ENCODE data around the gene IFNL4.
A peak's percentile ranks its signal among the peaks of the same experiment; 100 is the strongest.
"Not testable (repeated sequence)": the region's sequence is repeated elsewhere in the genome, so short reads cannot be mapped to it uniquely, and the experiment has no call there.

Gene IFNL4

DNA sequence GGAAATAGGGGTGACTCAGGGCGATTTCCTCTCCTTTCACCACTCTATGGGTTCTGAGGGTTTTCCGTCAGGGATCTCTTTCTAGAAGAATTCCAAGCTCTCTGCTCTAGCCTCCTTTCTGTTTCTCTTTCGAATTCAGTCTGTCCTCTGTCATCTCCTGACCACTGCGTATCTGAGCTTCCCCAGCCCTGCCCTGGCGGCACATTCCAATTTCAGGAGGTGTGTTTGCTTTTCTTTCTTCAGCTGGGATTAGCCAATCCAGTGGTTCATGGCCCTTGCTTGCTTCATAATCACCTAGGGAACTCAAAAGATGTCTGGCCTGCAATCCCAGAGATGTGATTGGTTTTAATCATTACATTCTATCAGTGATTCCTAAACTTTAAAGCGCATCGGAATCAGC is 28.9 kb upstream of the IFNL4 start:
- Histone ChIP-seq H3K4me3 (no peak overlapping the region), H3K27ac (no peak overlapping the region)
- no peak for DNase-seq (ENCODE audit: low spot score)
- TF ChIP-seq, protein P1, sequence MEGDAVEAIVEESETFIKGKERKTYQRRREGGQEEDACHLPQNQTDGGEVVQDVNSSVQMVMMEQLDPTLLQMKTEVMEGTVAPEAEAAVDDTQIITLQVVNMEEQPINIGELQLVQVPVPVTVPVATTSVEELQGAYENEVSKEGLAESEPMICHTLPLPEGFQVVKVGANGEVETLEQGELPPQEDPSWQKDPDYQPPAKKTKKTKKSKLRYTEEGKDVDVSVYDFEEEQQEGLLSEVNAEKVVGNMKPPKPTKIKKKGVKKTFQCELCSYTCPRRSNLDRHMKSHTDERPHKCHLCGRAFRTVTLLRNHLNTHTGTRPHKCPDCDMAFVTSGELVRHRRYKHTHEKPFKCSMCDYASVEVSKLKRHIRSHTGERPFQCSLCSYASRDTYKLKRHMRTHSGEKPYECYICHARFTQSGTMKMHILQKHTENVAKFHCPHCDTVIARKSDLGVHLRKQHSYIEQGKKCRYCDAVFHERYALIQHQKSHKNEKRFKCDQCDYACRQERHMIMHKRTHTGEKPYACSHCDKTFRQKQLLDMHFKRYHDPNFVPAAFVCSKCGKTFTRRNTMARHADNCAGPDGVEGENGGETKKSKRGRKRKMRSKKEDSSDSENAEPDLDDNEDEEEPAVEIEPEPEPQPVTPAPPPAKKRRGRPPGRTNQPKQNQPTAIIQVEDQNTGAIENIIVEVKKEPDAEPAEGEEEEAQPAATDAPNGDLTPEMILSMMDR (IDR thresholded peaks at IDR 0.05) = no peak

DNA sequence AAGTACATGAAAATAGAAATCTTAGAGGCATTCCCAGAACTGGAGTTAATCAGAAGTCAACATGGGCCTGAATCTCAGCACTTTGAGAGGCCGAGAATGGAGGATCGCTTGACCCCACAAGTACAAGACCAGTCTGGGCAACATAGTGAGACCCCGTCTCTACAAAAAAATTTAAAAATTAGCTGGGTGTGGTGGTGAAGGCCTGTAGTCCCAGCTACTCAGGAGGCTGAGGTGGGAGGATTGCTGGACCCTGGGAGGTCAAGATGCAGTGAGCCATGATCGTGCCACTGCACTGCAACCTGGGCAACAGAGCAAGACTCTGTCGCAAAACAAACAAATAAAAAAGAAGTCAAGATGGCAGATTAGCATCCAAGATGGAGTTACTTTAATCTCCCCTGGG is 28.1 kb upstream of the IFNL4 start:
- peak; percentile 14 for DNase-seq (ENCODE audit: low spot score)
- TF ChIP-seq, protein P1 (IDR thresholded peaks at IDR 0.05) = no peak
- H3K4me3 ChIP-seq = no peak overlapping the region
- no peak overlapping the region for H3K27ac ChIP-seq

DNA sequence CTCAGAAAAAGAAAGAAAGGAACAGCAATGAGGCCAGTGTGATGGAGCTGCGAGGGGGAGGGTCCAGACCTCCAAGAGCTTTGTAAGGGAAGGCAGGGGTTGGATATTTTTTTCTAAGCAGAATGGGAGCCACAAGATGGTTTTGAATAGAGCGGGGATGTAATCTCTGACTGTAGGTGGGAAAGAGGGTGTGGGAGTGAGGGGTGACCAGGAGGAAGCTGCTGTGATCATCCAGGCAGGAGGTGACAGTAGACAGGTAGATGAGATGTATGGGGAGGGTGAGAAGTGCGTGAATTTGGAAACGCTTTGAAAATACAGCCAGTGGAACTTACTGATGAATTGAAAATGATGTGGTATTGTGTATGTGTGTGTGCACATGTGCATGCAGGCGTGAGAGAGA is 26.9 kb upstream of the IFNL4 start:
- TF ChIP-seq, protein P1 (IDR thresholded peaks at IDR 0.05) = no peak
- Histone ChIP-seq H3K27ac (no peak overlapping the region), H3K4me3 (no peak overlapping the region)
- no peak for DNase-seq (ENCODE audit: low spot score)

DNA sequence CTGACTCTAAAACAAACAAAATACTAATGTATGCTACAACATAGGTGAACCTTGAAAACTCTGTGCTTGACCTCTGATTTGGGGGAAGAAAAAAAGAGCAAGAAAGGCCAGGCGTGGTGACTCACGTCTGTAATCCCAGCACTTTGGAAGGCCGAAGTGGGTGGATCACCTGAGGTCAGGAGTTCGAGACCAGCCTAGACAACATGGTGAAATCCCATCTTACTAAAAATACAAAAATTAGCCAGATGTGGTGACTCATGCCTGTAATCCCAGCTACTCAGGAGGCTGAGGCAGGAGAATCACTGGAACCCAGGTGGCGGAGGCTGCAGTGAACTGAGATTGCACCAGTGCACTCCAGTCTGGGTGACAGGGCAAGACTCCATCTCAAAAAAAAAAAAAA is 25.2 kb upstream of the IFNL4 start:
- not testable (repeated sequence) for H3K27ac ChIP-seq; DNase-seq (ENCODE audit: low spot score); H3K4me3 ChIP-seq

DNA sequence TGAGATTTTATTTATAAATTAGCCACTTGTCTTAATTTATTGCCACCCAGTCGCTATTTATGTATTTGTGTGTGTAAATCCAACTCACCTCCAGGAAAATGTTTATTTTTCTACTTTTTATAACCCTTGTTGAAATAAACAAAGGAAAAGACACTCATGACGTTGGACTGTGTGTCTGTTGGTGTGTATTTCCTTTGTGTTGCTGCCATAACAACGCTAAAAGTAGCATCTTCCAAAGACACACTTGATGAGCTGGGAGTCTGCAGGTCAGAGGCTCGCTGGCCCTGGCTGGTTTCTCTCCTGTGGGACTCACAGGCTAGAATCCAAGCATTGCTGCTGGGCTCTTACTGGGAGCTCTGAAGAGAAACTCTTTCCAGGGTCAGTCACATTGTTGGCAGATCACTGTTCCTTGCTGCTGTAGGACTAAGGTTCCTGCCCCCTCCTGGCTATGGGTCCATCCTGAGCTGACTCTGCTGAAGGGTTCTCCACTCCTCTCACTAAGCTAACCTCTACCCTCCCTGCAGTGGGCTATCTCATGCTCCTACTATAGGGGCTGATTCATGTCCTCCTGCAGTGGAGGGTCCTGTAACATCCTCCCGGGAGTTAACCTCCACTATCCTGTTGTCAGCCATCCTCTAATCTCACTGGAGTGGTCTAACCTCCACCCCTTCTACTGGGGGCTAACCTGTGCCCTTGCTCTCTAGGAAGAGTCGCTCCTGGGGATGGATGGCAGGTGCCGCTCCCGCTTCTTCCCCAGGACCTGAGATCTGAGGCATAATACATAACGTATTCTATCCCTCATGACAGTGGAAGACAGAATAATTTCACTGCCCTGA is 21.6 kb upstream of the IFNL4 start:
- Histone ChIP-seq H3K4me3 (no peak overlapping the region), H3K27ac (no peak overlapping the region)
- TF ChIP-seq, protein P1 (IDR thresholded peaks at IDR 0.05) = no peak
- no peak for DNase-seq (ENCODE audit: low spot score)

DNA sequence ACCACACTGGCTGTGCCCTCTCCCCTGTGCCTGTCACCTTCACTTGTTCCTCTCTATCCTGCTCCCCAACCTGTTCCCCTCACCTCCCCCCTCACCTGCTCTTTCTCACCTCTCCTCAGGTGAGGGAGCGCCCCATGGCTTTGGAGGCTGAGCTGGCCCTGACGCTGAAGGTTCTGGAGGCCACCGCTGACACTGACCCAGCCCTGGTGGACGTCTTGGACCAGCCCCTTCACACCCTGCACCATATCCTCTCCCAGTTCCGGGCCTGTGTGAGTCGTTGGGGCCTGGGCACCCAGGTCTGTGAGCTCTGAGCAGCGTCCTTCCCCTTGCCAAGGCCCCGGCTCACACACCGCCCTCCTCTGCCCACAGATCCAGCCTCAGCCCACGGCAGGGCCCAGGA is 20.7 kb upstream of the IFNL4 start:
- H3K27ac ChIP-seq; DNase-seq (ENCODE audit: low spot score); H3K4me3 ChIP-seq: not testable (repeated sequence)

DNA sequence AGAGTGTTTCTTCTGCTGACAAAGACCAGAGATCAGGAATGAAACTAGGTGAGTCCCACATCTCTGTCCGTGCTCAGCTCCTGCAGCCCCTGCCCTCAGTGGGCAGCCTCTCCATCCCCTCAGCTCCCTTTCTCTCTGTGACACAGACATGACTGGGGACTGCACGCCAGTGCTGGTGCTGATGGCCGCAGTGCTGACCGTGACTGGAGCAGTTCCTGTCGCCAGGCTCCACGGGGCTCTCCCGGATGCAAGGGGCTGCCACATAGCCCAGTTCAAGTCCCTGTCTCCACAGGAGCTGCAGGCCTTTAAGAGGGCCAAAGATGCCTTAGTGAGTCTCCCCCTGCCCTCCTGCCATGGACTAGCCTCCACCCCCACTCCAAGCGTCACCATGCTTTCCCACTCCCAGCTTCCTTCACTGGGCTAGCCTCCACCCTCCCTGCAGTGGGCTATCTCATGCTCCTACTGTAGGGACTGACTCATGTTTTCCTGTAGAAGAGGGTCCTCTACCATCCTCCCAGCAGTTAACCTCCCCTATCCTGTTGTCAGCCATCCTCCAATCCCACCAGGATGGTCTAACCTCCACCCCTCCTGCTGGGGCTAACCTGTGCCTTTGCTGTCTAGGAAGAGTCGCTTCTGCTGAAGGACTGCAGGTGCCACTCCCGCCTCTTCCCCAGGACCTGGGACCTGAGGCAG is 20.0 kb upstream of the IFNL4 start:
- DNase-seq (ENCODE audit: low spot score); H3K27ac ChIP-seq; H3K4me3 ChIP-seq: not testable (repeated sequence)

DNA sequence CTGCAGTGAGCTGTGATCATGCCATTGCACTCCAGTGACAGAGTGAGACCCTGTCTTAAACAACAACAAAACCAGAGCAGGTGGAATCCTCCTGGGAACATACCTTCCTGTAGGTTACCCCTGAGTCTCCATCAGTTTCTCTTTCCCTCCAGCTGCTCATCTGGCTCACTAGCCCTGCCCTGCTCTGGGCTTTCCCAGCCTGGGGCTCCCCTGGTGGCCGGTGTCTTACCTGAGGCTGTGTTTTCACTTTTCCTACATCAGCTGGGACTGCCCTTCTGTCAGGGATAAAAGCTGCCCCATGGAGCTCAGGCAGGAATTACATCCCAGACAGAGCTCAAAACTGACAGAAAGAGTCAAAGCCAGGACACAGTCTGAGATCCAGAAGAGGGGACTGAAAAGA is 19.4 kb upstream of the IFNL4 start, which contains the start of gene IFNL2:
Gene IFNL2 (plus strand): TSS at position 312 of the 400 bp plus-strand sequence. CDS start 173 bp downstream, outside the sequence.
- not testable (repeated sequence) for DNase-seq (ENCODE audit: low spot score); H3K4me3 ChIP-seq; H3K27ac ChIP-seq

DNA sequence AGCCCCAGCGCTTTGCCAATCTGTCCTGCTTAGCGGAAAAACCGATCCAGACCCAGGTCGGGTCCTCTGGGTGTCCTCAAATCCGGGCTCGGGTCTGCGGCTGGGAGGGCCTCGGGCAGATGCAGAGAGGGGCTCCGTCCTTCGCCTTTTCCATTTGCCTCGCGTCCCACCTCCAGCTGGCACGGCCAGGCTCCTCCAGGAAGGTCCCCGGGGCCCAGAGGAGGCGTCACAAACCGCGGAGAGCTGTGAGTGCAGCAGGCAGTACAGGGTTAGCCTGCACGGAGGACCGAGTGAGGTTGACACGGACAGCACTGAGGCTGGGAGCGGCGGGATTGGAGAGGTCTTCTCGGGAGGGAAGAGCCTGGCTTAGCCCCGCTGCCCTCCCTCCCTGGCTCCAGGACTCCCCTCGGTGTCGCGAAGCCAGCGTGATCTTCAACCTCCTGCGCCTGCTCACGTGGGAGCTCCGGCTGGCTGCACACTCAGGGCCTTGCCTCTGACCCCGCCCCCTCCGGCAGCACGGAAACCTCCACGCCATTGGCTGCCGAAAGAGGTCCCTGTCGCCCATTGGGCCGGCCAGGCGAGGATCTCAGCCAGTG is 16.8 kb upstream of the IFNL4 start:
- Histone ChIP-seq H3K4me3 (no peak overlapping the region), H3K27ac (no peak overlapping the region)
- TF ChIP-seq, protein P1 (IDR thresholded peaks at IDR 0.05) = no peak
- no peak for DNase-seq (ENCODE audit: low spot score)

Data from coronary artery (tissue), 2 donors.